Esophagus squamous epithelium (tissue), 4 donors: ENCODE results near the gene BMP10.

ENCODE experiments used
- CTCF ChIP-seq, 6 experiments: fragments of 450-650 bp in 4 of 6; fragments of 200-600 bp in 2 of 6; sonication (generic) in 2 of 6; IDR thresholded peaks; one replicate each; pipeline ENCODE4 v1.5.1; 2016 to 2019; ENCODE audit warnings: antibody characterized with exemption in 6 of 6, mild to moderate bottlenecking in 4 of 6, moderate library complexity in 4 of 6
- POLR2A ChIP-seq, 4 donors: fragments of 450-650 bp; IDR thresholded peaks; one replicate each; pipeline ENCODE4 v1.6.1; 2017; ENCODE audit warnings: antibody characterized with exemption in 4 of 4, mild to moderate bottlenecking in 4 of 4, moderate library complexity in 3 of 4

GRCh38 chr2:68845043-68845442, 26.2 kb downstream of the BMP10 start:
- TF ChIP-seq CTCF (IDR thresholded peaks at IDR 0.05) (no peak), POLR2A (IDR thresholded peaks at IDR 0.05) (no peak)
